Stimulated activated CD8-positive, alpha-beta memory T cell treated with anti-CD3 and anti-CD28 coated beads, Interleukin-15, amount 100 ng/mL, for 24 hours (primary cell): ENCODE results near the gene SLC6A20.

Experiments
- DNase-seq: peaks from one replicate; pipeline ENCODE4 v3.0.0-alpha.2; 2020; ENCODE audit warnings: low read depth

SLC6A20 gene

DNA sequence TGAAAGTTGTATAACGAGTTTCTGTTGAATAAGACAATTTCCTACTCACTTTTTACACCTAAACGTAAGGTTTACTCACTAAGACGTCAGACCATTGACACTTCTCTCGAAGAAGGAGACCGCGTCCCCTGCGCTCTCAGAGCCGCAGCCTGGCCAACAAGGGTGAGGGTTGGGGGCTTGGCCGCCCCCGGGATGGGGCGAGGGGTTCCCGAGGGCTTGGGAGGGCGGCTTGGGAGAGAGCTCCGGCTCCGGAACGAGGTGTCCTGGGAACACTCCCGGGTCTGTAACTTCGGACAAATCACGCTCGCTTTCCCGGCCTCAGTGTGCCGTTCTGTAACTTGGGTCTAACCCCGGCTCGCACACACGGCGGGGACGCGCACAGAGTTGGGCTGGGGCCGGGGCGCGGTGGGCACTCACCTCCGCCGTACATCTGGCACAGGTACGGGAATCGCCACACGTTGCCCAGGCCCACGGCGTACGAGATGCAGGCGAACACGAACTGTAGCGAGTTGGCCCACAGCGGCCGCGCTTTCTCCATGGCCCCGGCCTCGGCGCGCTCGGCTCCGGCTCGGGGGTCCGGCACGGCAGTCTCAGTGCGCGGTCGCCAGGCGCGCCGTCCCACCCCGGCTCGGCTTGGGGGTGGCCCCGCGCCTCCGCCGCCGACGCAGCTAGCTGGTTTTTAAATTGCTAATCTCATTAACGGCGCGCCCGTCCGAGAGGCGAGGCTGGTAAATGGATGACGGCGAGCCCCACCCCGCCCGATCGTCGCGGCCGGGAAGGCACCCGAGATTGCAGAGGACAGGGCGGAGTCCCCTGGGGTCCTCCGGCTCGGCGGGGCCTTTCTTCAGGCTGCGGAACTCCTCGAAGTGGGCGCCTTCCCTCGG is at the start of gene SLC6A20:
Gene SLC6A20, minus strand, starts transcription at position 655 of the 884 bp plus-strand sequence. Its CDS starts 117 bp downstream, at position 538.
- no peak for DNase-seq

- no peak for DNase-seq
Observed at GRCh38 chr3:45844616-45845015, 48.3 kb upstream of the SLC6A20 start.

- no peak for DNase-seq
Observed at GRCh38 chr3:45842851-45843625, 46.7 kb upstream of the SLC6A20 start.

DNA sequence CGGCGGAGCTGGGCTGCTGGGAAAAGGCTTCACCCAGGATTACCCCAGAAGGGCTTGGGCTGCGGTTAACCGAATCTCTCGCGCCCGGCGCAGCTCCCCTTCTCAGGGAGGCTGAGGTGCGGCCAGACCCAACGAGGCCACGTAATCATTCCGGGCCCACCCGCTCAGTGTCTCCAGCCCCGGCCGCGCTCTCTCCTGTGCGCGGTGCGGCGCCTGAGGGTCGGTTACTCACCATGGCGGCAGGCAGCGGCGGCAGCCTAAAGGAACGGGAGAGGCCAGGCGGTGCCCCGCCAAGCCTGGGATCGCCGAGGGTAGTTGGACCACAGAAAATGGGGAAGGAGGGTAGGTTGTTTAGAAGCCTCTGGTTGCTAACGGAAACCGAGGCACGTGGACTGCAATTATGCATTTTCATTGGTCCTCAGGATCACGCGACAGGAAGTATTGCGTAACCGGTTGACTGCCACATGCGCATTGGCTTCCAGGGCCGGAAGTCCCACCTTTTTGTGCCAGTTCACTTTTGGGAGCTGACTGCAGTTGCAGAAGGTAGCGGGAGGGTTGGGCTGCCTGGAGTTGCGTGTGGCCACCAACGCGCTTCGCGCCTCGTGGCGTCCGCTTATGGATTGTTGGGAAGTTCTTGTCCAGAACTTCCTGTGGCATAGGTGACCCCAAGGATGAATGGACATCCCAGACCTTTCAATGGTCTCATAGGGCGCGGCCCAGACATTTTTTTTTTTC is 45.6 kb upstream of the SLC6A20 start, which contains the start of gene LZTFL1:
Gene LZTFL1, minus strand, starts transcription at position 363 of the 735 bp plus-strand sequence. Its CDS starts 128 bp downstream, at position 235.
- peak; percentile 58 for DNase-seq

GRCh38 chr3:45841420-45841756 is 45.1 kb upstream of the SLC6A20 start:
- DNase-seq: no peak

DNA sequence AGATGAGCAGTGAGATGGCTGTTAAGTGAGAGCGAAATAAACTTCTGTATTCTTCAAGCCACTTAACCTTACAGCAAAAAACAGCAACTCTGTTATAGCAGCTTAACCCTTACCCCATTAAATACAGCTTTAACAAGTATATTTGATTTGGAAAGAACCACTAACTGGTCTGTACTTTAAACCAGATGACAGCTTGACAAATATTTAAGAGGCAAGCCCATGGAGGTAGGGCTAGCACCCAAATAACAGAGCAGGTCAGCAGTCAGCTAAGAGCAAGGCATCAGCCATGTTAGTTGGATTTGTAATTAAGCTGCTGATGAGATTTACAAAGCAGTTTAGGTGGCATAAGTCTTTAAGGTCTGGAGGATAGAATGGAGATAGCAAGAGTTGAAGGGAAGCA is 42.1 kb upstream of the SLC6A20 start:
- DNase-seq: no peak

DNA sequence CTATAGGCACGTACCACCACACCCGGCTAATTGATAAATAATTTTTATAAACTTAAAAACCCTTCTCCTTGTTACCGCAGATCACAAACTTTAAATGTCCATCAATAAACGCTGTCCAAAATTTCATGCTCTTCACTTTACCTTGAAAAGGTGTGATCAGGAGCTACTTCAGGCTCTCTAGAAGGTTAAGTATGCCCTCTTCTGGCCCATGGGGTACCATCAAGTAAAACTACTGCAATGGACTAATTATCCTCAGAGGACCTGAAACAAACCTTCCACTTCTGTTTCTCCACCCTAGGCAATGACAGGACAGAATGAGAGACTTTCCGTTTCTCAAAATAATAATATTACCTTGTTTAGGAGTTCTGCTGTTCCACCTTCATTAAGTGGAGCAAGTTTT is 36.4 kb upstream of the SLC6A20 start:
- DNase-seq: no peak

GRCh38 chr3:45830121-45830520 is 33.8 kb upstream of the SLC6A20 start:
- no peak for DNase-seq

DNA sequence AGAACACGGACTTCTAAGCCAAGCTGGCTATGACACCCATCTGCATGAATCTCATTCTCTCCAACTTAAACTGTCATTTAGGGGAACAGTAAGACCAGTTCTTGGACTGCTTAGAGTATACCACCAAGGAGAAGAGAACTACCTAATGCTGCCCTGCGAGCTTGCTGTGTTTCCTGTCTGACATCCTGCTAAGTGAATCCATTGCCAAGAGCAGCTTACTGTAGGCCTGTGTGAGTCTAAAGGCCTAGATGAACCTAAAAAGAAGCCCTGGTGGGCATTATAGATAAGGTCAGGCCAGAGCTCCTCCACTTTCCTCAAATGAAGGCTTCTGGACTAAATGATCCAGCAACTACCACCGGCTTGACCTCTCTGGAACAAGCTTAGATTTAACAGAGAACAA is 30.6 kb upstream of the SLC6A20 start:
- no peak for DNase-seq

GRCh38 chr3:45826321-45826720 is 30.0 kb upstream of the SLC6A20 start:
- no peak for DNase-seq

DNA sequence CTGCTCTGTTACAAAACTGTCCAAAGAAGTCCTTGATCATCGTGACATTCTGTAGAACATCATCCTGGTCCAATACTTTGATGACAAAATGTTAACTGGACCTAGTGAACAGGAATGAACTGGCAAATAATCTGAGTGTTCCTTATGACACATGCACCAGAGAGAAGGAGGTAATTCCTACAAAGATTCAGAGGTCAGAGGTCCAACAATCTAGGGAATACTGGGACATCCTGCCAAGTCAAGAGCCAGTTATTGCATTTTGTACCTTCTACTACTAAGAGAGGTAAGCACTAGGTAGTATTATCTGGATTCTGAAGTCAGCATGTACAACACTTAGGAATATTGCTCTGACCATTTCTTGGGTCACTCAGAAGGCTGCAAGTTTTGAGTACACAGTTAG is 24.8 kb upstream of the SLC6A20 start:
- DNase-seq: no peak

GRCh38 chr3:45819543-45819942 is 23.2 kb upstream of the SLC6A20 start:
- DNase-seq: no peak

DNA sequence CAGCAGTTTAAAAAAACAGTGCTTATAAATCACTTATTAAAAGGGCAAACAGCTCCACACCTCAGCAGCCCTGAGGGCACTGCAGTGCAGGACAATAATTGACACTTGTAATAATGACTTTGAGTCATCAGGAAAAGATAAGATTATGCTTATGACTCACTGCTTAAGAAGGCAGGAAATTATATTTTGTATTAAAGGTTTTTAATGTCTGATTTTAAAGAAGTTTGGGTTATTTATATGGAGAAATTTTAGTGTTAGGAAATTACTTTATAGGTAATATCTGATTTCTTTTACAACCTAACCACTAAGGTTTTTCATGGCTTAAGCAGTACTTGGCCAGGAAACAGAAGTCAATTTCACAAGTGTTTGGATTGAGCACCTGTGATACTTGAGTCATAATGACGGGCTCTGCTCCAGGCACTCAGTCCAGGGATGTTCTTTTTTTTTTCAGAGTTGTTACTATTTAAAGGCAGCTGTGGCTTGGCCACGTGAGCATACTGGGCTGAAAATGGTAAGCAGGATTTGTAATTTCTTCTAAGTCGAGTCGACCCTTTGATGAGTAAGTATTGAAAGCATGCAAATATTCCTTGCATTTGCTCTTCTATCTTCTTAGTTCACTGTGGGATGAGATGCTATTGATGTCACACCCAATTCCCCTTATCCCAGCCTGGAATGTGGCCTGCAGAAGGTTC is 21.6 kb upstream of the SLC6A20 start:
- no peak for DNase-seq

DNA sequence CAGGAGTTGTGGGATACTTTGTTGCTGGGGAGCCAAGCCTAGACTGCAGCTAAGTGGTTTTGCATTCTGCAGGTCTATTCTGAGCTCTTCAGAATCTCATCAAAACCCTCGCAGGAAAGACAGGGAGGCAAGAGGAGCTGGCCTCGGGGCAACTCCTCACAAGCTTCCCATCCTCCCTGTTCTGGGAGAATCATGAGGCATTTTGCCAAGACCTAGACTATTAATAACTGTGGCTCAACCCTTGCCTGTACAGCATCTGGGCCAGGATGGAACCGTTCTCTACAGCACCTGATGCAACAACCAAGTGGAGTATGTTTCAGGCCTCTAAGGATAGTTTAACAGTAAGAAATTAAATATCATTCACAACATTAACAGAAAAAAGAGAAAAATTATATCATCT is 20.2 kb upstream of the SLC6A20 start:
- no peak for DNase-seq

- DNase-seq: no peak
Observed at GRCh38 chr3:45814322-45814721, 18.0 kb upstream of the SLC6A20 start.

DNA sequence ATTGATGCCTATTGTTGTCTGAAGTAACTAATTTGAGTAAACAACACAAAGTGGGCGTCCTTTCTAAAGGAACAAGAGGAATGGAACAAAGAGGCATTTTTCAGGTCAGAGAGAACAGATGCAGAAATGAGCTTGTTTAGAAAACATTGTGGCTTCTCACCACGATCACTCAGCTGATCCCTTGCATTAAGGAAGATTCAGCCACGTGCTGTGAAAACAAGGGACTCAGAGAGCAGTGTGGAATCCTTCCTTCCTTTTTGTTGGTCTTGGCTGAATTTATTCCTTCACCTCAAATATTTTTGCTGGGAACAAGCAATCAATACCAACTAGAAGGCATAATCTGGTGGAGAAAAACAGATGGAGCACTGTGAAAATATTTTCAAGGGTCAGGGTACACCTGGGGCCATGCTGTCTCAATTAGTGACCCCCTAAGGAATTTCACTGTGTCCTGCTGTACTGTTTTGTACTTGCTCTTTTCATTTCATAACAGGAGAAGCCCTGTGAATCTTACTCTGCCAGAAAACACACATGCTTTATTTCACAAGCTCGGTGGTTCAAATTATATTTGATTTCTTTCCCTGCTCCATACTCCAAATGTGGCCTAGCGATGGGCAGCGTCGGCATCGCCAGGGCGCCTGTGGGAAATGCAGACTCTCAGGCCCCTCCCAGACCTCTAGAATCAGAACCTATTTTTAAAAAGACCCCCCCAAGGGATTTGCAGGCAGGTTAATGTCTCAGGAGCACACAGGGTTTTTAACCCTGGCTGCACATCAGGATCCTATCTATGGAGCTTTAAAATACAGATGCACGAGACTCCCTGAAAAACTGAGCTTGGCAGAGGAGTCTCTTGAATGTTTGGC is 11.6 kb upstream of the SLC6A20 start:
- no peak for DNase-seq

DNA sequence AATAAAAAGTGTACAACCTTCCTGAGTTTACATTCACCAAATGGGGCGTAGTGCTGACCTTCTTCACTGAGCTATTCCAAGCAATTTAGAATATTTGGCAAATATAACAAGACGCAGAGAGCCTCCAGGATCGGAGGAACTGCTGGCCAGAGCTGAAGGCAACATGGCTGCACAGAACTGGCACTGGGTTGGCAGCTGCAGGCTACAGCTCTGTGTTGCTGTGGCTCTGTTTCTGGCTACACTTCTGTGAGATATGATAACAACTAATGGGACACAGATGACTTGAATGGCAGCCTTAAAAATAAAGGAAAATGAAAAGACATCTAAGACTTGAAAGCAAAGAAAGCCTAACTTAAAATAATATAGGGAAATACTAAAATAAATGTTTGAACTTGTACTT is 10.8 kb upstream of the SLC6A20 start:
- DNase-seq: no peak

DNA sequence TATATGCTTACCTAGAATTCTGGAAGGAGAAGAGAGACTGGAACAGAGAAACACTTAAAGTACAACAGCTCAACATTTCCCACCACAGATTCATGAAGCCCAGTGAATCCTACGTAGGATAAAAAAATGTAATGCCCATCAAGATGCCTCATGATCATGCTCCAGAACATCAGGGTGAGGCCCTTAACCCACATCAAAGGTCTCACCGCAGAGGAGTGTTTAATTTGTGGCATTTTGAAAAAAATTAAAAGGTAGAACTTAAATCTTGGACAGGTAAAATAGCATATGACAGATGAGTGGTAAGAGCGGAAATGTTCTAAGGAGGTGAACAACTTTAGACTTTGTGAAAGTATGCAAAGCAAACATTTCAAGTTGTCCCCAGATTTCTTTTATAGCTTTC is 9.7 kb upstream of the SLC6A20 start:
- DNase-seq: no peak

DNA sequence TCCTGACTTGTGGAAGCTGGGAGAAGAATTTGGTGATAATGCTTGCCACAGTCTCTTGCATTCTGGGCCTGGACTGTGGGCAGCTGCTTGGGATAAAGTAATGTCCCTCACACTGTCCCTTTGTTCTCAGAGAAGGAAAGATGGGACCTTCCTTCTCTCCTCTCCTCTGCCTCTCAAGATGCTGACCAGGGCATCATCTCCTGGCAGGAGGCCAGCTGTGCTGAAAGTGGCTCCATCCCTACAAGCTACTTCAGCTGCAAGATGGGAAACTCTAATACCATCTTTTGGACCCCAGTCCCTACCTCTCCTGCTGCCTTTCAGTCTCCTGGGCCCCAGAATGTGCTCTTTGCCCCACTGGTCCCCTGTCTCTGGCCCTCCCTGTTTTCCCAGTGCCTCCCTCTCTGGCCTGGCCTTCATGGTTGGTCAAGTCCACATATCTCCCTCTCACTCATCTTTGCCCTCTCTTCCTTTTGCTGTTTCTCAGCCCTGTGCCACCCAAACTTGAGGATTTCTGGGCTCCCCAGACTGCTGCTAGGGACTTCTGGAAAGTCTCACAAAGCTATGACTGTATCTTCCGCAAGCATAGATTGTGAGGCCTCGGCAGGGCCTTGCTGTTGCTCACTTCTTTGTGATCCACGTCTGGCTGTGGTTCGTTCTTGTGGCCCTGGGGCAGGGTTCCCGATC is 7.1 kb upstream of the SLC6A20 start:
- no peak for DNase-seq

DNA sequence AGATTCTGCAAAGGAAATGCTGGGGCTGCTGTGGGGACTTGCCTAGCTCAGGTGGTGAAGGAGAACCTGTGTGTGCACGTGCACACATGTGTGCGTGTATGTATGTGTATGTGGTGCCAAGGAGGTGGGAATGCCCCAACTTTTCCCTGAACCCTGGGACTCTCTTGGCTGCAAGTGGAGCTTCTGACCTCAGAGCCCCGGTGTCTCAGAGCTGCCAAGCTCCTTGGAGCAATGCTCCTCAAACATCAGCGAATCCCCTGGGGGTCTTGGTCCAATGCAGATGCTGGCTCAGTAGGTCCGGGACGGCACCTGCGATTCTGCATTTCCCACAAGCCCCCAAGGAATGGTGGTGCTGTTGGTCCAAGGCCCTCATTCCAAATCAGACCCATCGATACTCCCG is 5.8 kb upstream of the SLC6A20 start:
- no peak for DNase-seq
